Measurements from ENCODE around the gene SLC45A2.
"Not testable (repeated sequence)": the region's sequence is repeated elsewhere in the genome, so short reads cannot be mapped to it uniquely, and the experiment has no call there.

SLC45A2 gene

GRCh38 chr5:33921002-33921401, 63.5 kb downstream of the SLC45A2 start:
- no peak for DNase-seq

- not testable (repeated sequence) for DNase-seq
Observed at GRCh38 chr5:33914844-33915243, 69.6 kb downstream of the SLC45A2 start.

GRCh38 chr5:33906248-33906647, 78.2 kb downstream of the SLC45A2 start:
- not testable (repeated sequence) for DNase-seq

- DNase-seq = no peak
Observed at GRCh38 chr5:33905381-33905780, 79.1 kb downstream of the SLC45A2 start.

GRCh38 chr5:33903118-33903517, 81.4 kb downstream of the SLC45A2 start:
- no peak for DNase-seq

- DNase-seq = peak; percentile 55
Observed at GRCh38 chr5:33901156-33901555, 83.3 kb downstream of the SLC45A2 start.

Measured in fibroblast of skin of abdomen (primary cell).